IMR-90 (cell line): ENCODE data around the gene RFX2. TPM values are rescaled to one million over a fixed set of nuclear protein-coding genes. Genes with fewer than 3 reads are reported as not detected.

Source experiments
- ATAC-seq: fragments of 200-7000 bp; cut with Tn5 transposase; 2 replicates; pipeline ENCODE4 v1.9.1; 2020; ENCODE audit warnings: low read depth, mild to moderate bottlenecking, moderate library complexity
- BruUV-seq: library from RNA; stranded (reverse); fragments of 400-500 nt; replicated peaks from 2 replicates; lab custom pipeline; 2021; lab: Mats Ljungman, UMichigan
- CTCF ChIA-PET: fragments of 300-600 bp; formaldehyde crosslinking; extraction: SDS; loops from one replicate; lab custom pipeline; 2021; ENCODE audit warnings: antibody characterized with exemption; lab: Yijun Ruan, JAX
- POLR2A ChIA-PET: fragments of 300-600 bp; sonication (Branson Sonifier 250); formaldehyde crosslinking; loops from one replicate; lab custom pipeline; 2022; ENCODE audit warnings: antibody characterized with exemption; ENCODE audit not compliant: unreplicated experiment; lab: Charles Lee
- DNase-seq: peaks from one replicate; pipeline ENCODE4 v3.0.0; 2013
- H2AFZ ChIP-seq: replicated peaks from 2 replicates; pipeline ENCODE3; 2013; ENCODE audit warnings: low read length, mild to moderate bottlenecking; ENCODE audit not compliant: poor library complexity
- H2AK5ac ChIP-seq: 2 replicates; pipeline ENCODE4 v1.6.1; 2013; ENCODE audit warnings: low read depth, low read length, inconsistent platforms
- H2AK9ac ChIP-seq: replicated peaks from 2 replicates; pipeline ENCODE3; 2013; ENCODE audit warnings: mild to moderate bottlenecking, low read depth, low read length, moderate library complexity; ENCODE audit not compliant: poor library complexity
- H2BK120ac ChIP-seq: 2 replicates; pipeline ENCODE4 v1.6.1; 2013; ENCODE audit warnings: low read depth, low read length, inconsistent platforms
- H2BK15ac ChIP-seq: 3 replicates; pipeline ENCODE4 v1.6.1; 2013; ENCODE audit warnings: low read depth, low read length, inconsistent platforms
- H2BK20ac ChIP-seq: 2 replicates; pipeline ENCODE4 v1.6.1; 2013; ENCODE audit warnings: low read depth, mild to moderate bottlenecking, inconsistent platforms, low read length, moderate library complexity
- H2BK5ac ChIP-seq: 2 replicates; pipeline ENCODE4 v1.6.1; 2013; ENCODE audit warnings: mild to moderate bottlenecking, low read depth, low read length, inconsistent platforms; ENCODE audit not compliant: poor library complexity, severe bottlenecking
- H3K14ac ChIP-seq: replicated peaks from 2 replicates; pipeline ENCODE4 v1.6.1; 2013; ENCODE audit warnings: low read depth, low read length, inconsistent platforms
- H3K18ac ChIP-seq: 2 replicates; pipeline ENCODE4 v1.6.1; 2013; ENCODE audit warnings: low read depth, low read length, control low read depth
- H3K23ac ChIP-seq: 2 replicates; pipeline ENCODE4 v1.6.1; 2013; ENCODE audit warnings: low read depth, low read length, inconsistent platforms
- H3K27ac ChIP-seq: 2 replicates; pipeline ENCODE4 v1.5.1; 2013; ENCODE audit warnings: mild to moderate bottlenecking, control low read depth, low read length; ENCODE audit not compliant: insufficient read depth
- H3K27me3 ChIP-seq: 2 replicates; pipeline ENCODE4 v1.6.1; 2013; ENCODE audit warnings: low read length; ENCODE audit not compliant: control insufficient read depth, insufficient read depth
- H3K36me3 ChIP-seq: 2 replicates; pipeline ENCODE4 v1.6.1; 2013; ENCODE audit warnings: low read length, mixed read lengths; ENCODE audit not compliant: control insufficient read depth, insufficient read depth
- H3K4ac ChIP-seq: 2 replicates; pipeline ENCODE4 v1.6.1; 2013; ENCODE audit warnings: low read depth, low read length, inconsistent platforms
- H3K4me1 ChIP-seq: 2 replicates; pipeline ENCODE4 v1.6.1; 2013; ENCODE audit warnings: low read length, mixed read lengths; ENCODE audit not compliant: control insufficient read depth, insufficient read depth
- H3K4me2 ChIP-seq: 2 replicates; pipeline ENCODE4 v1.6.1; 2013; ENCODE audit warnings: low read depth, mild to moderate bottlenecking, control low read depth, low read length, moderate library complexity
- H3K4me3 ChIP-seq: 2 replicates; pipeline ENCODE4 v1.5.1; 2013; ENCODE audit warnings: low read depth, mild to moderate bottlenecking, control low read depth, low read length, moderate library complexity; ENCODE audit not compliant: insufficient read depth
- H3K56ac ChIP-seq: 2 replicates; pipeline ENCODE4 v1.6.1; 2013; ENCODE audit warnings: low read length, inconsistent platforms; ENCODE audit not compliant: insufficient read depth; ENCODE audit errors: extremely low read depth
- H3K79me1 ChIP-seq, 2 experiments: 2 replicates each; pipeline ENCODE4 v1.6.1; 2013; ENCODE audit warnings: low read length in 2 of 2, inconsistent platforms in 1 of 2, low read depth in 1 of 2
- H3K9ac ChIP-seq: 2 replicates; pipeline ENCODE4 v1.6.1; 2013; ENCODE audit warnings: low read depth, low read length, control low read depth
- H3K9me1 ChIP-seq: 2 replicates; pipeline ENCODE4 v1.6.1; 2013; ENCODE audit warnings: low read length, inconsistent platforms; ENCODE audit not compliant: insufficient read depth
- H3K9me3 ChIP-seq: 2 replicates; pipeline ENCODE4 v1.6.1; 2013; ENCODE audit warnings: low read length; ENCODE audit not compliant: control insufficient read depth, insufficient read depth
- H4K20me1 ChIP-seq: 2 replicates; pipeline ENCODE4 v1.6.1; 2013; ENCODE audit warnings: low read length, inconsistent platforms; ENCODE audit not compliant: insufficient read depth
- H4K5ac ChIP-seq: 2 replicates; pipeline ENCODE4 v1.6.1; 2013; ENCODE audit warnings: mild to moderate bottlenecking, low read depth, low read length, control low read depth
- H4K8ac ChIP-seq, 2 experiments: 2 replicates each; pipeline ENCODE4 v1.6.1; 2013; ENCODE audit warnings: low read depth in 2 of 2, low read length in 2 of 2, control low read depth in 1 of 2, inconsistent platforms in 1 of 2
- H4K91ac ChIP-seq: 2 replicates; pipeline ENCODE4 v1.6.1; 2013; ENCODE audit warnings: low read depth, low read length, inconsistent platforms; ENCODE audit not compliant: insufficient read depth
- BHLHE40 ChIP-seq: fragments of 150-350 bp; IDR thresholded peaks from 2 replicates; pipeline ENCODE4 v1.6.1; 2016; ENCODE audit warnings: mild to moderate bottlenecking, low read depth, low read length
- CEBPB ChIP-seq: IDR thresholded peaks from 2 replicates; pipeline ENCODE4 v1.6.1; 2012; ENCODE audit warnings: low read depth, low read length, improper control_type of control experiment
- CHD1 ChIP-seq: IDR thresholded peaks from 2 replicates; pipeline ENCODE4 v1.6.1; 2012; ENCODE audit warnings: low read depth, low read length, improper control_type of control experiment
- FOS ChIP-seq: fragments of 150-350 bp; IDR thresholded peaks from 2 replicates; pipeline ENCODE4 v1.6.1; 2016; ENCODE audit warnings: low read depth, low read length
- NFE2L2 ChIP-seq: fragments of 150-350 bp; IDR thresholded peaks from 2 replicates; pipeline ENCODE4 v1.6.1; 2016; ENCODE audit warnings: low read depth, mild to moderate bottlenecking, low read length
- RCOR1 ChIP-seq: IDR thresholded peaks from 2 replicates; pipeline ENCODE4 v1.6.1; 2012; ENCODE audit warnings: mild to moderate bottlenecking, low read length, improper control_type of control experiment; ENCODE audit not compliant: insufficient replicate concordance
- WGBS, 2 experiments: methylation state at CpG; one replicate each; pipeline versions ENCODE4 v1.1.5 to v1.1.7; 2013; ENCODE audit warnings: missing lambda C conversion rate in 2 of 2; ENCODE audit not compliant: insufficient read length in 1 of 2; ENCODE audit errors: extremely low coverage in 2 of 2; 5-methylcytosine and 5-hydroxymethylcytosine counted together
- dilution Hi-C: fragments of 300-500 bp; cut with HindIII; formaldehyde crosslinking; loops from one replicate; pipeline ENCODE4 v1.14.3; 2018; ENCODE audit warnings: low sequenced_read_pairs; ENCODE audit not compliant: unreplicated experiment
- in situ Hi-C: fragments of 300-500 bp; cut with MboI; formaldehyde crosslinking; loops from 3 replicates; pipeline ENCODE4 v1.14.3; 2019; ENCODE audit warnings: low sequenced_read_pairs, inconsistent platforms, mixed read lengths
- intact Hi-C: fragments of 100-400 bp; cut with micrococcal nuclease; formaldehyde crosslinking; loops from 2 replicates; pipeline ENCODE4 v1.10.0; 2022
- polyA plus RNA-seq, 3 experiments: library from polyadenylated mRNA; depleted of rRNA; stranded (reverse); fragments of >200 nt; gene quantifications; 2 replicates each; pipeline ENCODE4 v1.2.3, GENCODE V29; 2012; ENCODE audit warnings: low replicate concordance in 1 of 3
- total RNA-seq: library from RNA; depleted of rRNA; stranded (reverse); fragments of >200 nt; gene quantifications from 2 replicates; pipeline ENCODE4 v1.2.3, GENCODE V29; 2012
- TF ChIP-seq, protein P1 (sequence below): conservative IDR thresholded peaks from 2 replicates; pipeline ENCODE4 v1.5.1; 2012; ENCODE audit warnings: mild to moderate bottlenecking, low read depth, low read length, improper control_type of control experiment
- TF ChIP-seq, protein P2 (sequence below): fragments of 150-350 bp; IDR thresholded peaks from 2 replicates; pipeline ENCODE4 v1.6.1; 2017; ENCODE audit warnings: mild to moderate bottlenecking, antibody characterized with exemption, low read length, low read depth

Gene RFX2
- total and polyA plus RNA-seq, 2 of the 4 experiments (the other 2 are of a cell fraction) = 2.2 to 4.9 TPM

DNA sequence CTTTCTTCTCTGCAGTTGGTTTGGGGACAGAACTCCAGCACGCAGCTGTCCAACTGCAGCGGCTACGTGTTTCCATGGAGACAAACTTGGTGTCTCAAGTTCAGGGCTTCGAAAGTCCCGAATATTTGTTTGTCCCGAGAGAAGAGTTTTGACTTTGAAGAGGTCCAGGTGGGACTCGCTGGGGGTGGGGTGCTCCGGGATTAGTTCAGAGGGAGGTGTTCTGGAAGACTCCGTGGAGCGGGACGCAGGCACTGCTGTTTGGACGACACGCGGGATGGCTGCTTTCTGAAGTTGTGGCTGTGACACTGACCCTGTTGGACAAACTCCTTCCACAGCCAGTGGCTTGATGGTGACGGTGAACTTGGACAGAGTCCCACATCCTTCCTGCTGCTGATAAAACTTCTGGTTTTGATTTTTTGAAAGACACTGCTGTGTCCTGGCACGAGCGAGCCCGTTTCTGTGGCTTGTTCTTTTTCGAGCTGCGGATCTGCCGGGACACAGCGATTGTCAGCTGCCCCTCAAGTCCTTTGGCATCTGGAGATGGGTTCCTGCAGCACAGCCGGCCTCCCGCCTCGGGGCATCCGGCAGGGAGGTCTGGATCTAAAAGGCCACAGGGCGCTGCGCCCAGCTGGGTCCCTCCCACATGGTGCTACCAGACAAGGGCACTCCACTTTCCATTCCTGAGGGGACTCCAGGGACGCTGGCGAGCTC lies 116.5 kb downstream of the RFX2 start:
- DNase-seq (no peak), ATAC-seq (no peak)
- no peak overlapping the region for H4K8ac ChIP-seq
- no peak overlapping the region for H3K27ac ChIP-seq
- H4K91ac ChIP-seq = no peak overlapping the region
- H3K36me3 ChIP-seq = peaks cover 2% of the 10 kb centered on the region; the same call in 1 of the 2 replicates
- WGBS, 2 experiments = 54% methylated on average over 13 of the region's 30 CpGs; no CpG with 5 or more reads in 1 of the 2 experiments
- H2AFZ ChIP-seq = no peak overlapping the region
- in situ Hi-C loops = no loop called here
- no peak overlapping the region for H2AK5ac ChIP-seq
- no peak overlapping the region for H2AK9ac ChIP-seq
- dilution Hi-C loops = no loop called here
- no TSS peak for BruUV-seq
- no peak overlapping the region for H3K9ac ChIP-seq
- H3K4ac ChIP-seq = no peak overlapping the region
- intact Hi-C loops = no loop called here
- H3K23ac ChIP-seq = no peak overlapping the region
- H2BK5ac ChIP-seq = no peak overlapping the region
- H4K20me1 ChIP-seq = no peaks in the 10 kb centered on the region
- H3K27me3 ChIP-seq = no peaks in the 10 kb centered on the region
- no peak overlapping the region for H3K4me2 ChIP-seq
- no peak overlapping the region for H2BK120ac ChIP-seq
- ChIA-PET CTCF (no interaction called here), POLR2A (no interaction called here)
- no peak overlapping the region for H2BK20ac ChIP-seq
- H3K18ac ChIP-seq = no peak overlapping the region
- peaks cover 3% of the 10 kb centered on the region; the same call in 1 of the 2 replicates for H3K4me1 ChIP-seq
- H3K4me3 ChIP-seq = no peak overlapping the region
- no peak overlapping the region for H3K14ac ChIP-seq
- no peaks in the 10 kb centered on the region for H3K9me3 ChIP-seq
- no peak overlapping the region for H2BK15ac ChIP-seq
- no peak overlapping the region for H4K5ac ChIP-seq
- no peaks in the 10 kb centered on the region for H3K9me1 ChIP-seq
- H3K56ac ChIP-seq = no peak overlapping the region
- H3K79me1 ChIP-seq = no peaks in the 10 kb centered on the region
- no peak for TF ChIP-seq CHD1
- TF ChIP-seq BHLHE40 = no peak
- TF ChIP-seq, protein P1, sequence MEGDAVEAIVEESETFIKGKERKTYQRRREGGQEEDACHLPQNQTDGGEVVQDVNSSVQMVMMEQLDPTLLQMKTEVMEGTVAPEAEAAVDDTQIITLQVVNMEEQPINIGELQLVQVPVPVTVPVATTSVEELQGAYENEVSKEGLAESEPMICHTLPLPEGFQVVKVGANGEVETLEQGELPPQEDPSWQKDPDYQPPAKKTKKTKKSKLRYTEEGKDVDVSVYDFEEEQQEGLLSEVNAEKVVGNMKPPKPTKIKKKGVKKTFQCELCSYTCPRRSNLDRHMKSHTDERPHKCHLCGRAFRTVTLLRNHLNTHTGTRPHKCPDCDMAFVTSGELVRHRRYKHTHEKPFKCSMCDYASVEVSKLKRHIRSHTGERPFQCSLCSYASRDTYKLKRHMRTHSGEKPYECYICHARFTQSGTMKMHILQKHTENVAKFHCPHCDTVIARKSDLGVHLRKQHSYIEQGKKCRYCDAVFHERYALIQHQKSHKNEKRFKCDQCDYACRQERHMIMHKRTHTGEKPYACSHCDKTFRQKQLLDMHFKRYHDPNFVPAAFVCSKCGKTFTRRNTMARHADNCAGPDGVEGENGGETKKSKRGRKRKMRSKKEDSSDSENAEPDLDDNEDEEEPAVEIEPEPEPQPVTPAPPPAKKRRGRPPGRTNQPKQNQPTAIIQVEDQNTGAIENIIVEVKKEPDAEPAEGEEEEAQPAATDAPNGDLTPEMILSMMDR = no peak
- no peak for TF ChIP-seq RCOR1
- no peak for TF ChIP-seq NFE2L2
- no peak for TF ChIP-seq CEBPB
- no peak for TF ChIP-seq FOS
- TF ChIP-seq, protein P2, sequence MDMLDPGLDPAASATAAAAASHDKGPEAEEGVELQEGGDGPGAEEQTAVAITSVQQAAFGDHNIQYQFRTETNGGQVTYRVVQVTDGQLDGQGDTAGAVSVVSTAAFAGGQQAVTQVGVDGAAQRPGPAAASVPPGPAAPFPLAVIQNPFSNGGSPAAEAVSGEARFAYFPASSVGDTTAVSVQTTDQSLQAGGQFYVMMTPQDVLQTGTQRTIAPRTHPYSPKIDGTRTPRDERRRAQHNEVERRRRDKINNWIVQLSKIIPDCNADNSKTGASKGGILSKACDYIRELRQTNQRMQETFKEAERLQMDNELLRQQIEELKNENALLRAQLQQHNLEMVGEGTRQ = no peak
